Activated T-helper 1 cell treated with Interleukin-2 at 50 U/mL for 16 hours (primary cell): ENCODE measurements around the gene CHRM2.

Experiments
- DNase-seq: peaks from one replicate; pipeline ENCODE4 v3.0.0-alpha.2; 2020; ENCODE audit warnings: low read depth

Gene CHRM2

GRCh38 chr7:136958016-136958415, 89.6 kb downstream of the CHRM2 start:
- no peak for DNase-seq

GRCh38 chr7:136964347-136964746, 95.9 kb downstream of the CHRM2 start:
- no peak for DNase-seq

GRCh38 chr7:136966825-136967224, 98.4 kb downstream of the CHRM2 start:
- no peak for DNase-seq

- DNase-seq, result no peak
Observed at GRCh38 chr7:136969761-136970160, 101.3 kb downstream of the CHRM2 start.

- DNase-seq, result no peak
Observed at GRCh38 chr7:136971776-136972175, 103.3 kb downstream of the CHRM2 start.

- no peak for DNase-seq
Observed at GRCh38 chr7:136976504-136977251, 108.2 kb downstream of the CHRM2 start.

- DNase-seq, result no peak
Observed at GRCh38 chr7:136993377-136993776, 124.9 kb downstream of the CHRM2 start.

GRCh38 chr7:136997735-136998134, 129.3 kb downstream of the CHRM2 start:
- no peak for DNase-seq

- DNase-seq, result no peak
Observed at GRCh38 chr7:136998495-136998894, 130.0 kb downstream of the CHRM2 start.

- no peak for DNase-seq
Observed at GRCh38 chr7:137000621-137001020, 132.2 kb downstream of the CHRM2 start.

GRCh38 chr7:137001041-137001440, 132.6 kb downstream of the CHRM2 start:
- DNase-seq, result no peak

GRCh38 chr7:137001478-137001877, 133.0 kb downstream of the CHRM2 start:
- DNase-seq, result no peak

GRCh38 chr7:137003086-137003485, 134.6 kb downstream of the CHRM2 start:
- no peak for DNase-seq

GRCh38 chr7:137003566-137003965, 135.1 kb downstream of the CHRM2 start:
- no peak for DNase-seq

- no peak for DNase-seq
Observed at GRCh38 chr7:137005873-137006272, 137.4 kb downstream of the CHRM2 start.

GRCh38 chr7:137006293-137006692, 137.8 kb downstream of the CHRM2 start:
- no peak for DNase-seq

- DNase-seq, result no peak
Observed at GRCh38 chr7:137007001-137007694, 138.7 kb downstream of the CHRM2 start.

- no peak for DNase-seq
Observed at GRCh38 chr7:137009404-137009803, 141.0 kb downstream of the CHRM2 start.

GRCh38 chr7:137015015-137015414, 146.6 kb downstream of the CHRM2 start:
- DNase-seq, result no peak

GRCh38 chr7:137017221-137017620, 148.8 kb downstream of the CHRM2 start:
- DNase-seq, result no peak

- no peak for DNase-seq
Observed at GRCh38 chr7:137018468-137018867, 150.0 kb downstream of the CHRM2 start.

- no peak for DNase-seq
Observed at GRCh38 chr7:137020351-137020750, 151.9 kb downstream of the CHRM2 start.

GRCh38 chr7:137025469-137026175, 157.2 kb downstream of the CHRM2 start:
- no peak for DNase-seq
